GM18511 (cell line): Measurements from ENCODE around the gene TRIM29.
"Not testable (repeated sequence)": the region's sequence is repeated elsewhere in the genome, so short reads cannot be mapped to it uniquely, and the experiment has no call there.

Source experiments
- ATAC-seq: cut with Tn5 transposase; IDR thresholded peaks from one replicate; pipeline ENCODE4 v1.9.1; 2021; ENCODE audit warnings: mild to moderate bottlenecking, moderate library complexity; ENCODE audit not compliant: unreplicated experiment

TRIM29 gene

GRCh38 chr11:120172054-120172911, 34.4 kb upstream of the TRIM29 start:
- ATAC-seq: no peak

- no peak for ATAC-seq
Observed at GRCh38 chr11:120170741-120171261, 32.9 kb upstream of the TRIM29 start.

GRCh38 chr11:120169981-120170698, 32.2 kb upstream of the TRIM29 start:
- no peak for ATAC-seq

GRCh38 chr11:120168960-120169681, 31.2 kb upstream of the TRIM29 start:
- peak; percentile 65 for ATAC-seq

- no peak for ATAC-seq
Observed at GRCh38 chr11:120168108-120168959, 30.4 kb upstream of the TRIM29 start.

- ATAC-seq: no peak
Observed at GRCh38 chr11:120167659-120168058, 29.7 kb upstream of the TRIM29 start.

GRCh38 chr11:120160436-120160835, 22.5 kb upstream of the TRIM29 start:
- ATAC-seq: no peak

GRCh38 chr11:120153221-120153620, 15.3 kb upstream of the TRIM29 start:
- no peak for ATAC-seq

GRCh38 chr11:120151536-120151935, 13.6 kb upstream of the TRIM29 start:
- ATAC-seq: no peak

- no peak for ATAC-seq
Observed at GRCh38 chr11:120149246-120149645, 11.3 kb upstream of the TRIM29 start.

GRCh38 chr11:120147950-120148270, 10.0 kb upstream of the TRIM29 start:
- ATAC-seq: no peak

GRCh38 chr11:120147094-120147949, 9.4 kb upstream of the TRIM29 start:
- ATAC-seq: no peak

- no peak for ATAC-seq
Observed at GRCh38 chr11:120146413-120147093, 8.6 kb upstream of the TRIM29 start.

- no peak for ATAC-seq
Observed at GRCh38 chr11:120144501-120144900, 6.6 kb upstream of the TRIM29 start.

- ATAC-seq: not testable (repeated sequence)
Observed at GRCh38 chr11:120143472-120143871, 5.6 kb upstream of the TRIM29 start.

GRCh38 chr11:120142441-120143100, 4.7 kb upstream of the TRIM29 start:
- ATAC-seq: no peak

GRCh38 chr11:120141768-120142423, 4.0 kb upstream of the TRIM29 start:
- no peak for ATAC-seq
